GM13977 (cell line): Measurements from ENCODE around the gene NFATC2.

Experiments
- DNase-seq: peaks from one replicate; pipeline ENCODE4 v3.0.0; 2012; ENCODE audit warnings: low spot score
- in situ Hi-C: fragments of 300-500 bp; cut with MboI; formaldehyde crosslinking; loops from one replicate; pipeline ENCODE4 v1.12.0; 2022; ENCODE audit warnings: low sequenced_read_pairs, low pct_unique_long_range_greater_than_20kb, mixed read lengths, inconsistent platforms; ENCODE audit not compliant: unreplicated experiment
- TF ChIP-seq, protein P1 (sequence below): IDR thresholded peaks from 2 replicates; pipeline ENCODE4 v1.5.1; 2012; ENCODE audit warnings: mild to moderate bottlenecking, control low read depth; ENCODE audit not compliant: insufficient read depth; ENCODE audit errors: extremely low read depth, missing control alignments

The NFATC2 gene

DNA sequence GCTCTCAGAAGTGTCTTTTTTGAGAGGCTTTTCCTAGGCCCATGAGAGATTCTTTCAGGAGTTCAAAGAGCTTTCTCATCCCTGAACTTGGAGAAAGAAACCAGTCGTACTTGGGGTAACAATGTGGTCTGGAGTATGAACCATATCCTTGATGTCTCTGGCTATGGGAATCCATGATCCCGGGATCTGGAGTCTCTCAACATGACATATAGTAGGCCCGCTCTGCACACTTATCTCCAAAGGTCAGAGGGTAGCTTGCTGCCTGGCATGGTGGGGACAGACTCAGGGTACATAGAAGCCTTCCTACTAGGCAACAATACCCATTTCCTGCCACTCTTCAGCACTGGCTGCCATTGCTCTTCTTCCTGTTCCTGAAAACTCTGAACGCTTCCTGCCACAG, 42.2 kb upstream of the NFATC2 start:
- in situ Hi-C loops, result no loop called here
- no peak for DNase-seq
- TF ChIP-seq, protein P1, sequence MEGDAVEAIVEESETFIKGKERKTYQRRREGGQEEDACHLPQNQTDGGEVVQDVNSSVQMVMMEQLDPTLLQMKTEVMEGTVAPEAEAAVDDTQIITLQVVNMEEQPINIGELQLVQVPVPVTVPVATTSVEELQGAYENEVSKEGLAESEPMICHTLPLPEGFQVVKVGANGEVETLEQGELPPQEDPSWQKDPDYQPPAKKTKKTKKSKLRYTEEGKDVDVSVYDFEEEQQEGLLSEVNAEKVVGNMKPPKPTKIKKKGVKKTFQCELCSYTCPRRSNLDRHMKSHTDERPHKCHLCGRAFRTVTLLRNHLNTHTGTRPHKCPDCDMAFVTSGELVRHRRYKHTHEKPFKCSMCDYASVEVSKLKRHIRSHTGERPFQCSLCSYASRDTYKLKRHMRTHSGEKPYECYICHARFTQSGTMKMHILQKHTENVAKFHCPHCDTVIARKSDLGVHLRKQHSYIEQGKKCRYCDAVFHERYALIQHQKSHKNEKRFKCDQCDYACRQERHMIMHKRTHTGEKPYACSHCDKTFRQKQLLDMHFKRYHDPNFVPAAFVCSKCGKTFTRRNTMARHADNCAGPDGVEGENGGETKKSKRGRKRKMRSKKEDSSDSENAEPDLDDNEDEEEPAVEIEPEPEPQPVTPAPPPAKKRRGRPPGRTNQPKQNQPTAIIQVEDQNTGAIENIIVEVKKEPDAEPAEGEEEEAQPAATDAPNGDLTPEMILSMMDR, result no peak

DNA sequence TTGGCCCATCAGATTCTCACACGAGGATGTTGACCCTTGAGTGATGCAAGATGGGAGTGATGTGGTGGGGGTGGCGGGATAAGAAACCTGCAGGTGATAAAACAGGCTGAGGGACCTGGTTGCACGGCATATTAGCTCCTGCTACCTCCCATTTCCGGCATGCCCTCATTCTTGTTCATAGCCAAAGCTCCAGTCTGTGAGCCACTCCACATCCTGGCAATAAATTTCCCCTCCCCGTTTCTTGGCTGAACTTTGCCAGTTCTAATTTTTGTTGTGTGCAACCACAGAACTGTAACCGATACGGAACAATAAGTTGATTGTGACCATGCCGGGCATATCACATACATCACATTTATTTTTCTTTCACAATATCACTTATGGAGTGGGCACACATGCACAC, 41.6 kb upstream of the NFATC2 start:
- in situ Hi-C loops, result no loop called here
- no peak for DNase-seq
- TF ChIP-seq, protein P1, result no peak

DNA sequence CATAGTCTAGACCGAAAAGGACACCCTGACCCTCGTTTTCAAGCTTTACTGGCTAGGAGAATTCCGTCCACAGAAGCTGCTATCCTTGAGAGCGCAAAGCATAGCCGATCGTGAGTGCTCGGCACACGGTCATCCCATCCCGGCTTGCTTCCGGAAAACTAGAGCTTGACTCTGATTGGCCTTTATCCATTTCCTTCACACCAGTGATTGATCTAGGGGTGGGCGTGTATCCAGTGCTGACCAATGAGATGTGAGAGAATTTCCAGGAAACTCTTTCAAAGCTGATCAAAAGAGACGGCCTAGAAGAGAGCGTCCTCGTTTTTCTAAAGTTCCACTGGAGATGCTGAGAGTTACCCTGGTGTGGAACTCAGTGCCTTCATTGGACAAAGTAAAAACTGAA, 41.0 kb upstream of the NFATC2 start:
- DNase-seq, result no peak
- TF ChIP-seq, protein P1, result no peak
- in situ Hi-C loops, result no loop called here

DNA sequence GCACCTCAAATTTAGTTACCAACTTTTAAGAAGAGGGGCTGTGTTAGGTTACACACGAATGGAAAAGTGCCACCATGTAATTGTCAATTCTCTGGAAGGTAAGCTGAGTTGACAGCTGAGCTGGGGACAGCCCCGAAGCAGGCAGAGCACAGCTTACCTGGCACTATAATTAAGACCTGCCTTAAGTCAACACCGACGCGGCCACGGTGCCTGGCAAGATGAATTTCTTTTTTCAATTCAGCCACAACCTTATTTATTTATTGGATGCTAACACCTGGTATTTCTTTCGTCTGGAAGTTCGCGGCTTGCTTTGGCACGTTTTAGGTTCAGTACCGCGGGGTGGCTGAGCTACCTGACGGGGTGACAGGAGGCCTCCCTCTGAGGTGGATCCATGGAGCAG, 40.6 kb upstream of the NFATC2 start:
- TF ChIP-seq, protein P1, result no peak
- in situ Hi-C loops, result no loop called here
- DNase-seq, result no peak

DNA sequence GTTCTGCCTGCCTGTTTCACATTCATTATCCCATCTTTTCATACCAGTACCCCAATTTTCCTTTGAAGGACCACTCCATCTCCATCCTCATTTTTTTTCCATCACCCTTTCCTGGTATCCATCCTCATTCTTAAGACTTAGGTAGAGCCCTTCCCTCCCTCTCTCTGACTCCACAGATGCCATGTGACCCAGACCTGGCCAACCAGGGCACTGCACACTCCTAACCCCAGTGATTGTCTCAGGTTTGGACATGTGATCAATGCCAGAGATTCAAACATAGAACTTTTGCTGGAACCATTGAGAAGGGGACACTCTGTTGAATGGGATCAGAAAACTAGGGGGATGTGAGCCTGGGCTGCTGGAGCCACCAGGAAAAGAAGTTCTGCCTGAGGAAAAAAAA, 39.1 kb upstream of the NFATC2 start:
- DNase-seq, result no peak
- in situ Hi-C loops, result no loop called here
- TF ChIP-seq, protein P1, result no peak

DNA sequence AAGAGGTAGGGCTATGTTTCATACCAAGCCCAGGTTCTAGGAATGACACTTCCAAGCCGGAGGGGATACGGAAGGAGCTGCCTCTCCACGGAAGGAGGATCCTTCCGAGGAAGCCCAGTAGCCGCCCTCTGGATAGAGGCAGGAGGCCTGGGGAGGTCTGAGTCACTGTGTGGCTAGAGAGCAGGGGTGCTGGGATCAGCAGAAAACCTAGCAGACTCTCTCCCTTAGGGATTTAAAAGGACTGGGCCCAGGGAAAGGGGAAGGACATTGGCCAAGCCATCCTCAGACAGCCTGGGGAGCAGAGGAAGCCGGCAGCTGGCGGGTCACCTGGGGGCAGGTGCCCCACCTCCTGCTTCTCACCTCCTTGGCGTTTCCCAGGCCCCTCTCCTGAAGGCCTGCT, 36.6 kb upstream of the NFATC2 start:
- DNase-seq, result no peak
- TF ChIP-seq, protein P1, result no peak
- in situ Hi-C loops, result no loop called here

DNA sequence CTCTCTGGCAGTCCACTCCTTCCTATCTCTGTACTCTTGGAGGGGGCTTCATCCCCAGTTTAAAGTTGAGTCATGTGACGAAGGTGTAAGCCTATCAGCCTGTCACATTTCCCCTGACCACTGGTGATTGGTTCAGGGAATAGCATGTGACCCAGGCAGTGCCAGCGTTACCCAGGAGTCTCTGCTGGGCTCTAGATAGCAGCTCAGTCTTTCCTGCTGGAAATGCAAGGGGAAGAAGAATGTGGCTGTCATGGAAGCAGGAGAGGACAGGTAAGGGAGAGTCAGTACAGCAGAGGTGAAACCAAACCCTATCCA, 35.6 kb upstream of the NFATC2 start:
- in situ Hi-C loops, result no loop called here
- DNase-seq, result no peak
- TF ChIP-seq, protein P1, result no peak
